Muscle layer of duodenum (tissue), 2 donors: ENCODE measurements around the gene CEP192.

Source experiments
- H3K27ac ChIP-seq: one replicate; pipeline ENCODE4 v1.7.0; 2013; ENCODE audit warnings: mild to moderate bottlenecking, low read length
- H3K27me3 ChIP-seq: one replicate; pipeline ENCODE4 v1.7.0; 2013; ENCODE audit warnings: low read depth, mild to moderate bottlenecking, control low read depth, low read length
- H3K36me3 ChIP-seq, 2 donors: one replicate each; pipeline ENCODE4 v1.7.0; 2013; ENCODE audit warnings: low read length in 2 of 2, control low read depth in 1 of 2, mild to moderate bottlenecking in 1 of 2; ENCODE audit not compliant: insufficient read depth in 2 of 2, control insufficient read depth in 1 of 2
- H3K4me1 ChIP-seq, 2 donors: one replicate each; pipeline ENCODE4 v1.7.0; 2013; ENCODE audit warnings: low read length in 2 of 2, mild to moderate bottlenecking in 2 of 2, control low read depth in 1 of 2, moderate library complexity in 1 of 2; ENCODE audit not compliant: insufficient read depth in 2 of 2, control insufficient read depth in 1 of 2
- H3K4me3 ChIP-seq, 2 donors: one replicate each; pipeline ENCODE4 v1.7.0; 2013; ENCODE audit warnings: low read length in 2 of 2, low read depth in 1 of 2, mild to moderate bottlenecking in 1 of 2
- H3K9me3 ChIP-seq, 2 donors: one replicate each; pipeline ENCODE4 v1.7.0; 2013; ENCODE audit warnings: low read length in 2 of 2, control low read depth in 1 of 2, mild to moderate bottlenecking in 1 of 2; ENCODE audit not compliant: control insufficient read depth in 1 of 2
- donor health status: healthy.

The CEP192 gene

GRCh38 chr18:13158428-13158827 lies 167.3 kb downstream of the CEP192 start:
- Histone ChIP-seq H3K4me3 (no peak overlapping the region), H3K27me3 (no peaks in the 10 kb centered on the region), H3K36me3 (no peaks in the 10 kb centered on the region), H3K27ac (no peak overlapping the region), H3K4me1 (no peaks in the 10 kb centered on the region), H3K9me3 (peaks cover 5 to 20% of the 10 kb centered on the region in 2 donors)

DNA sequence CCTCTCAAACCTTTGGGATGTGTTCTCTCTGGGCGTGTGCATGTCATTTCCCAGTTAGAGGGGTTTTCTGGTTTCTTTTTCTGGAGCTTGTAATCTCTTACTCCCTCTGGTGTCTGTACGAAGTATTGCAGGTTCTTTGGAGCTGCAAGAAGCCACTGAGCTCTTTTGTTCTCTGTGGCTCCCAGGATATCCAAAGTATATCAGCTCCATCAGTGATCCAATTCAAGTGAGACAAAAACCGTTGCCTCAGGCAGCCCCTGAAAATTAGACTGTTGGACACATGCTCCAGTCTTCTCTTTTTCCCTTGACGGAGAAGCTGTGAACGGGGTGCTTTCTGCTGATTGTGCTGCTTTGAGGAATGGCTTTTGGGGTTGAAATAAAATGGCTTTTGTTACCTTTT lies 168.4 kb downstream of the CEP192 start:
- Histone ChIP-seq H3K4me1 (no peaks in the 10 kb centered on the region), H3K27ac (no peak overlapping the region), H3K27me3 (no peaks in the 10 kb centered on the region), H3K36me3 (no peaks in the 10 kb centered on the region), H3K9me3 (peaks cover 5 to 20% of the 10 kb centered on the region in 2 donors), H3K4me3 (no peak overlapping the region)

DNA sequence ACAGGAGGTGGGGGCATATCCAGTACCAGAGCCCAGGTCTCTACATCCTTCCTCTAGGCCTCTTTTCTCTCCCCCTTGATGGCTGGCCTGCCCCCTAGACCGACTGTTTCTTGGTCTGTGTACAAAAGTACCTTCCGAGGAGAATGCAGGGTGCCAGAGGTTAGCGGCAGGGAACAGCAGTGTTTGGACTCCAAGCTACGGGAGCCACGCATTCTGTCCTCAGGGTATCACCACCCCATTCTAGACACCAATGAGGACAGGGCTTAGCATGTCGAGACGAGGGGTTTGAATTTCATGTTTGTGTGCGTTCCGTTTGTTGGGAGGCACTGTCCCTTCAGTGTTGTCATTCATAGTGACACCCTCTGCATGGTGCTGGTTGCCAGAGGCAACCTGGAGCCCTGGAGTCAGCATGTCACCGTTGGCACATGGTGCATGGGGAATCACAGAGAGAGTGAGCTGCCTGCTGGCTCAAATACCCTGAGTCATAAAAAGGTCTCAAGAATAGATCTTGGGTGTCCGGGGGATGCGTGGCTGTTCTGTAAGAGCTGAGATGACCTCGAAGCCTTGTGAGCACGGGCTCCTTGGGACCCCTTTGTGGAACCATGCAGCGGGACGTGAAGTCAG lies 170.2 kb downstream of the CEP192 start:
- Histone ChIP-seq H3K27ac (no peak overlapping the region), H3K9me3 (peaks cover 5 to 16% of the 10 kb centered on the region in 2 donors), H3K27me3 (no peaks in the 10 kb centered on the region), H3K4me3 (no peak overlapping the region), H3K36me3 (no peaks in the 10 kb centered on the region), H3K4me1 (no peaks in the 10 kb centered on the region)

GRCh38 chr18:13163167-13163927 lies 172.2 kb downstream of the CEP192 start:
- no peak overlapping the region for H3K4me3 ChIP-seq
- H3K9me3 ChIP-seq: peaks cover 0 to 2% of the 10 kb centered on the region in 2 donors
- no peaks in the 10 kb centered on the region for H3K4me1 ChIP-seq
- H3K27ac ChIP-seq: no peak overlapping the region
- H3K27me3 ChIP-seq: no peaks in the 10 kb centered on the region
- no peaks in the 10 kb centered on the region for H3K36me3 ChIP-seq

DNA sequence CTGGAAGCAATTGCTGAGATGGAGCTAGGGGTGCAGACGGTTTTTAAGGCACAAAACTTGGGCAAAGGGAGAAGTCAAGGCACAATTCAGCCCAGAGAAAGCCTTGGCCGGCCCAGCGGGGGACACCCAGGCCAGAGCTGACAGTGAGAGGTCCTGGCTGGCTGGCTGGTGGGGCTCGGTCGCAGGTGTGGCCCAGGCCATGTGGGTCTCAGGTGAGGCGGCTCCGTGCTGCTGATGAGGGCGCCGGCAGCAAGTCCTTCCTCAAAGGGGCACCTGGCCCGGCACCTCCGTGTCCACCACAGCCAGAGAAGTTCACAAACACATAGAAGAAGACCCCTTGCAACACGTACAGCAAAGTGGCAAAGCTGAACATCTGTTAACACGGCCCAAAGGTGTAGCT lies 173.2 kb downstream of the CEP192 start:
- Histone ChIP-seq H3K27me3 (no peaks in the 10 kb centered on the region), H3K27ac (no peak overlapping the region), H3K4me1 (no peaks in the 10 kb centered on the region), H3K36me3 (no peaks in the 10 kb centered on the region), H3K9me3 (no peaks in the 10 kb centered on the region), H3K4me3 (no peak overlapping the region)

DNA sequence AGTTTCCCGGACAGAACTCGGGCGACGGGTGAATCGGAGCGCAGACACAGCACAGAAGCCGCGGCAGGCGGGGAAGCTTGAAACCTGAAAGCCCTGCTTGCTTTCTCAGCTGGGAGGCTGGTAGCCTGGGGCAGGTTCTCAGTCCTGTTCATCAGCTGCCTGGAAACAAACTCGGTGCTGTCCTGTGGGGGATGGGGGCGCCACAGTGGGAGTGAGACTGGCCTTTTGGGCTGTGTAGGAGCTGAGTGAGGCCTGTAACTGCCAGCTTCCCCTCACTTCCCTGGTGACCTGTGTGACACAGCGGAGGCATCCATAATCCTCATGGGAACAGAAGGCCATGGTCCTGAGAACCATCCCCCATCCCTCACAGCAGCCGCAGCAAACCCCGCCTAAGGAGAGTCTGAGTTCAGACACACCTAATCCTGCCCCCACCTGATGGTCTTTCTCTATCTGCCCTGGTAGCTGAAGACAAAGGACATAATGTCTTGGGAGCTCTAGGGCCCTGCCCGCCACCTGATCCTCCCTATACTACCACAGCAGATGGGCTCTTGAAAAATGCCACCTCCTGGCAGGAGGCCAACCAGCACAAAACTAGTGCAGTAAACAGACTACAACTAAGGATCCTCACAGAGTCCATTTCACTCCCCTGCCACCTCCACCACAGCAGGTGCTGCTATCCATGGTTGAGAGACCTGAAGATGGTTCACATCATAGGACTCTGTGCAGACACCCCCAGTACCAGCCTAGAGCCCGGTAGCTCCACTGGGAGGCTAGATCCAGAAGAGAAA lies 174.7 kb downstream of the CEP192 start:
- H3K27ac ChIP-seq: no peak overlapping the region
- no peaks in the 10 kb centered on the region for H3K4me1 ChIP-seq
- H3K9me3 ChIP-seq: no peaks in the 10 kb centered on the region
- H3K36me3 ChIP-seq: no peaks in the 10 kb centered on the region
- no peak overlapping the region for H3K4me3 ChIP-seq
- H3K27me3 ChIP-seq: no peaks in the 10 kb centered on the region

- H3K4me1 ChIP-seq: peaks cover 0 to 4% of the 10 kb centered on the region in 2 donors
- no peak overlapping the region for H3K4me3 ChIP-seq
- no peak overlapping the region for H3K27ac ChIP-seq
- no peaks in the 10 kb centered on the region for H3K36me3 ChIP-seq
- H3K27me3 ChIP-seq: no peaks in the 10 kb centered on the region
- no peaks in the 10 kb centered on the region for H3K9me3 ChIP-seq
Measured at GRCh38 chr18:13173578-13174145, 182.5 kb downstream of the CEP192 start.
